ENCODE results near the gene CNOT3. TPM values are rescaled to one million over a fixed set of nuclear protein-coding genes. Genes with fewer than 3 reads are reported as not detected.
A peak's percentile ranks its signal among the peaks of the same experiment; 100 is the strongest.

CNOT3 gene
- total RNA-seq, 1 donor from 2014 or later, result 69.1 TPM

- peaks cover 15 to 21% of the 10 kb centered on the region in 2 donors for H3K4me1 ChIP-seq
- peaks cover 41% of the 10 kb centered on the region in 2 donors for H3K36me3 ChIP-seq
- TF ChIP-seq CTCF (IDR thresholded peaks at IDR 0.05), result no peak
- intact Hi-C loops (cut with DNase I), result loop anchor here (1.0 to 2.0 kb wide), 3 partner anchors 22 to 56 kb away; partner anchors contain the start of genes CNOT3, MBOAT7 and NDUFA3
- DNase-seq (ENCODE audit: low spot score in 2 of 2), result no peak
- peaks cover 4% of the 10 kb centered on the region for H3K27me3 ChIP-seq
- H3K27ac ChIP-seq, result peak overlapping the region; percentile 89 to 93
- peak overlapping the region; percentile 65 to 70 for H3K4me3 ChIP-seq
- no peaks in the 10 kb centered on the region for H3K9me3 ChIP-seq
Observed at GRCh38 chr19:54158812-54159351, 21.3 kb downstream of the CNOT3 start.

GRCh38 chr19:54159352-54160181 is 22.0 kb downstream of the CNOT3 start, which contains the start of gene LENG1:
Gene LENG1 (minus strand): TSS chr19:54159721. CDS start chr19:54159695, 26 bp downstream.
- Histone ChIP-seq H3K9me3 (no peaks in the 10 kb centered on the region), H3K4me3 (peak within 1 kb of the TSS; percentile 65 to 83), H3K4me1 (peaks cover 15 to 21% of the 10 kb centered on the region in 2 donors), H3K27me3 (peaks cover 4% of the 10 kb centered on the region), H3K27ac (peak within 1 kb of the TSS; percentile 89 to 93), H3K36me3 (peaks cover 34% of the 10 kb centered on the region in 2 donors)
- peak; percentile 28 to 49 (median 36) for TF ChIP-seq CTCF (IDR thresholded peaks at IDR 0.05)
- peak; percentile 100 for DNase-seq (ENCODE audit: low spot score in 2 of 2)
- intact Hi-C loops (cut with DNase I), result loop anchor here (1.0 to 2.0 kb wide), 4 partner anchors 22 to 57 kb away; partner anchors contain the start of genes CNOT3, MBOAT7, NDUFA3 and RPS9

GRCh38 chr19:54160182-54160811 is 22.7 kb downstream of the CNOT3 start:
- H3K27ac ChIP-seq, result peak overlapping the region; percentile 85 to 89
- H3K4me3 ChIP-seq, result peak overlapping the region; percentile 61 to 83
- peaks cover 15 to 21% of the 10 kb centered on the region in 2 donors for H3K4me1 ChIP-seq
- H3K27me3 ChIP-seq, result peaks cover 4% of the 10 kb centered on the region
- no peaks in the 10 kb centered on the region for H3K9me3 ChIP-seq
- peaks cover 27% of the 10 kb centered on the region in 2 donors for H3K36me3 ChIP-seq
- intact Hi-C loops (cut with DNase I), result loop anchor here (2.0 kb wide), 1 partner anchor 41 kb away; the partner anchor contains the start of gene RPS9
- DNase-seq (ENCODE audit: low spot score in 2 of 2), result no peak
- no peak for TF ChIP-seq CTCF (IDR thresholded peaks at IDR 0.05)

GRCh38 chr19:54160854-54161253 is 23.3 kb downstream of the CNOT3 start:
- DNase-seq (ENCODE audit: low spot score in 2 of 2), result no peak
- Histone ChIP-seq H3K36me3 (peaks cover 21 to 22% of the 10 kb centered on the region in 2 donors), H3K27me3 (peaks cover 4% of the 10 kb centered on the region), H3K4me3 (peak overlapping the region in 1 of 2 donors; percentile 83), H3K4me1 (peaks cover 15 to 21% of the 10 kb centered on the region in 2 donors), H3K27ac (peak overlapping the region; percentile 85 to 89), H3K9me3 (no peaks in the 10 kb centered on the region)
- intact Hi-C loops (cut with DNase I), result loop anchor here (2.0 kb wide), 1 partner anchor 40 kb away; the partner anchor contains the start of gene RPS9
- TF ChIP-seq CTCF (IDR thresholded peaks at IDR 0.05), result no peak

GRCh38 chr19:54162241-54162805 is 24.8 kb downstream of the CNOT3 start:
- peak overlapping the region; percentile 32 to 50 for H3K4me3 ChIP-seq
- no peak overlapping the region for H3K27ac ChIP-seq
- H3K36me3 ChIP-seq, result peaks cover 7% of the 10 kb centered on the region in 2 donors
- no peaks in the 10 kb centered on the region for H3K9me3 ChIP-seq
- peaks cover 4% of the 10 kb centered on the region for H3K27me3 ChIP-seq
- H3K4me1 ChIP-seq, result peaks cover 15 to 21% of the 10 kb centered on the region in 2 donors
- TF ChIP-seq CTCF (IDR thresholded peaks at IDR 0.05), result no peak
- intact Hi-C loops (cut with DNase I), result no loop called here
- DNase-seq (ENCODE audit: low spot score in 2 of 2), result peak; percentile 39 to 88
